DMS 273 treated with DMSO at 0.1 percent for 48 hours (cell line): ENCODE results near the gene ANKRD29.

Experiments
- DNase-seq: peaks from one replicate; lab custom pipeline; 2025; lab: John Stamatoyannopoulos, UW

Gene ANKRD29, protein sequence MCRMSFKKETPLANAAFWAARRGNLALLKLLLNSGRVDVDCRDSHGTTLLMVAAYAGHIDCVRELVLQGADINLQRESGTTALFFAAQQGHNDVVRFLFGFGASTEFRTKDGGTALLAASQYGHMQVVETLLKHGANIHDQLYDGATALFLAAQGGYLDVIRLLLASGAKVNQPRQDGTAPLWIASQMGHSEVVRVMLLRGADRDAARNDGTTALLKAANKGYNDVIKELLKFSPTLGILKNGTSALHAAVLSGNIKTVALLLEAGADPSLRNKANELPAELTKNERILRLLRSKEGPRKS

DNA sequence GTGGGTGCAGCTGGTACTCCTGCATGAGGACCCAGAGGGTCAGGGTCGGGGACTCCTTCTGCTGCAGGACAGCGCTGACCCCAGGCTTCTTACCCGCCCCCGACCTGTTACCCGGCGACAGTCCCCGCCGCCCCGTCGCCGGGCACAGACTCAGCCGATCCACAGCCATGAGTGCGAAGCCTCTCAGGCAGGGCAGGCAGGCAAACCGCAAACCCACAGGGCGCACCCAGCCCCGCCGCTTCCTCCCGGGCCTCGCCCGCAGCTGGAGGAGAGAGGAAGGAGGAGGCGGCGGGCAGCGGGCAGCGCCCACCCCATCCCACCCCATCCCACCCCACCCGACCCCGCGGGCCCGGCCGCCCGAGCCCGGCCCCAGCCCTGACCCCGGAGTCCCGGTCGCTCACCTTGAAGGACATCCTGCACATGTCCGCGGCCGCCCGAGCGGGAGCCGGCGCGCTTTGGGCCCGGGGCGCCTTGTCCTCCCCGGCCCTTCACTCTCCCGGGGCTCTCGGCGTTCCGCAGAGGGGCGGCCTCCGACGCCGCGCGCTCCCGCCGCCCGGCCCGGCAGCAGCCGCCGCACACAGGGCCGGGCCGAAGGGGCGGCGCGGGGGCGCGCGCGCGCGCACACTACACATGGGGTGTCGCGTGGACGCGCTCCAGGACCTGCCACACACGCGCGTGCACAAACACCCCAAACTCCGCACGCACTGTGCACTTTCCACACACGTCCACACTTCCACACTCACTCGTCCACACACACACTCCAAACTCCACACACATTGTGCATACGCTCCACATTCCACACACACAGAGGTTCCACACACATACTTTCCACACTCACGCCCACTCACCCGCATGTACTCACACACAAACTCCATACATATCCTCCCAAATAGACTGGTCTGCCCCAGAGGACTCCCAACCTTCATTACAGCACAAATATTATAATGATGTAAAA is at the start of gene ANKRD29:
Gene ANKRD29 (minus strand): TSS at position 603 of the 955 bp plus-strand sequence. CDS start 181 bp downstream, at position 422.
- DNase-seq: no peak

DNA sequence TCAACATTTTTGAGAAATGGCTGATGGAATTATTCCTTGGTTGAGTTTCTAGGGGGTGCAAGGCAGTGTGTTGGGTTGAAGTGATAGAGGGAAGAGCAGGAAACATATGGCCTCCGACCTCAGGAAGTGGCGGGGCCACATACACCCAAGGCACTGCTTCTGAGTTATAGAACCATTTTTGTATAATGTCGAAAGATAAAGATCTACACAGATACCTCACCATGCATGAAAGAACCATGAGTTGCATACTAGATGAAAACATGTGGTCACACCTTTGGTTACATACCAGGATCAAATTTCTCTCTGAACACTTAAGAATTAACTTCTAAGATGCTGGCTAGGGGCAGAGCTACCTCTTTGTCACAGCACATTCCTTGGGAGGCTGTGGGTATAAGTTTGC is 49.7 kb upstream of the ANKRD29 start:
- no peak for DNase-seq

DNA sequence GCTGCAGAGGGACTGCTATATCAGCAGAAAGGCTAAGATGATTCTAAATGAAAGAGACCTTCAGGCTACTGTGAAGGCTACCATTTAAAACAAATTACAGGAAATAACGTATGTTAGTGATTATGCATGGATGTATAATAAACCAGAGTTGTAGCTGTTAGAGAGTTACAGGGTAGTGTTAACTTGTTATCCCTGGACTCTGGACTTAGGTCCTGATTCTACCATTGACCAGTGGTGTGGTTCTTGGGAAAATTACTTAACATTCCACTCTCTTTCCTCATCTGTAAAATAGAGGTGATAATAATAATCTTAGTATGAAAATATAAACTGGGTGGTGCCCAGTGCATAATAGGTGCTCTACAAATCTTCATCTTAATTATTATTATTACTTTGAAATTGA is 48.7 kb upstream of the ANKRD29 start:
- no peak for DNase-seq

DNA sequence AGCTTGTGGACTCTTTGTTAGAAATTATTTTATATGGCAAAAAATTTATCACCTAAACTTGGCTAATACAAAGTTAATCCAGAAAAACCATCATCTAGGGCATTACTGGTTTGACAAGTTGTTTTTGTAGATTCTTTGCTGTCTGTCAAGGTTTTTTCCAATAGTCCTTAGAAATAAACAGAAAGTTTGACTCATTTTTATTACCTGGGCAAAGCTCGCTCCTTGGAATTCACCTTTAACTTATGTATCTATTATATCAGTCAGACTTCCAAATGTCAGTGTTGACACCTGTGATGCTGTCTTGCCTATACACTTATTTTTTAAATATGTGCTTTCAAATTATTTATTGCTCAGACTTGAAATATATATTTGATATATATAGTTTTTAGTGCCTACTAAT is 48.2 kb upstream of the ANKRD29 start:
- DNase-seq: no peak

DNA sequence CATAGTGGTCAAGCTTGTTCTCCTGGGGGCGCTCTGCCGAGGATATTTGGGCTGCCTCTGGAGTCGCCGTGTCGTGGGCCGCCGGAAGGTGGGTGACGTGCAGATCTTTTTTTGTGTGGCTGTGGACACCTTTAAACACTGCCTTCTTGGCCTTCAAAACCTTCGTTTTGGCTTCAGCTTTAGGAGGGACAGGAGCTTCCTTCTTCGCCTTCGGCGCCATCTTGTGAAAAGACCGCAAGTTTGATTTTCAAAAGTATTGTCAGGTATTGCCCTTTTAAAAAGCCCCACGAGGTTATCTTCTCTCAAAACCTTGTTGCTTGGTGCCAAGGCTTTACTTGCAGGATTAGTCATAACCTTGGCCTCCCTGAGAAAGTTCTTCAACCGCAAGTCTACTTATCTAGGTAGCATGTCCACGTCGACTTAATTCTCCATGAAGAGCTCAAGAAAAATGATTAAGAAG is 47.4 kb upstream of the ANKRD29 start:
- DNase-seq: no peak

DNA sequence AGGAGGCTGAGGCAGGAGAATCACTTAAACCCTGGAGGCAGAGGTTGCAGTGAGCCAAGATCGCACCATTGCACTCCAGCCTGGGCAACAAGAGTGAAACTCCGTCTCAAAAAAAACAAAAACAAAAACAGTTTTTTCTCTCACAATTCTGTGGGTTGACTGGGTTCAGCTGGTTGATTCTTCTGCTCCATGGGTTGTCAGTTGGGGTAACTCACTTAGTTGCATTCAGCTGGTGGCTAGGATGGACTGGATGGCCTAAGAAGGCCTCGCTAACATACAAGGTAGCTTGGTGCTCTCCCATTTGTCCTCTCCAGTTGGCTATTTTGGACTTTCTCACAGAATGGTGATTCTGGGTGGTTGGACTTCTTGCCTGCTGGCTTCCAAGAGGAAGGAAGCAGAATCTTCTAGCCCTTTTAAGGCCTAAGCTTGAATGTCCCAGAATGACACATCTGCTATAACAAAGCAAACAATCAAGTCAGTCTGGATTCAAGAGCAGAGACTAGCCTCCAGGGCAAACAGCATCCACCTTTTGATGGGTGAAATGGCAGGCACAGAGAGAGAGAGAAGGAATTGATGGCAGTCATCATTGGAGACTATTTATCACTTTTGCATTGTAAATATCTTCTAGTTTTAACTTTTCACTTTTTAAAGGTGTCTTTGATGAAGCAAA is 44.4 kb upstream of the ANKRD29 start:
- no peak for DNase-seq

DNA sequence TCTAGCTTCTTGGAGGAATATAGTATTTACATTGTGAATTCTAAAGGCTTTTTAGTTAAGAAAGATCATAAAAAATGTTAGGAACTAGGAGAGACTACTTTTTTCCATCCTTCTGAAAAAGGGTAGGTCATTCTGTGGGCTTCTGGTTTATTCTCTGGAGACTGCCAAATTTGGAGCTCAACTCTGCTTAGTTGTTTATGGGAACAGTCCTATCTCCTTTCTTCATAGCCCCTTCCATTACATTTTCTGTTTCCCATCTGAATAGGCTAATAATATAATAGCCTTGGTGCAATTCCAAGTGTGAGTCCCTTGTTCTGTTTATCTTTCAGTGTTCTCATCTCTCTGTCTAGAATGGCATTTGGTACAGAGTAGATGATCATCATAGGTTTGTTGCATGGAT is 42.1 kb upstream of the ANKRD29 start:
- DNase-seq: no peak

DNA sequence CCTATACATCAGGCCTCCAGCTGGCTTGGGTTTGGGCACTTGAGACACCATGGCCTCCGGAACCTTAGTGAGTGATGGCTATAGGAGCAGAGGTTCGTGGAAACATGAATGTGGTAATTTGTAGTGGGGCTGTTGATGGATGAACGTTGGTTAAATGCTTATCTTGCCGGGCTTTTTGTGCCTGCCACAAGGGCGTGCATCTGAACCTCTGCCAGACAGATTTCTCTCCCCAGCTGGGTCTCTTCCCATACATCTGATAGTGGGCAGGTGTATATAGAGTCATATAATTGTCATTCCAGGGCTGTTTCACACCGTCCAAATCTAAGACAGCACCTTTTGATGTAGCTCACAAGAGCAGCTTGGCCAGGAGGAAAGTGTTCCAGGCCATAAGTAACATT is 41.3 kb upstream of the ANKRD29 start:
- DNase-seq: no peak

DNA sequence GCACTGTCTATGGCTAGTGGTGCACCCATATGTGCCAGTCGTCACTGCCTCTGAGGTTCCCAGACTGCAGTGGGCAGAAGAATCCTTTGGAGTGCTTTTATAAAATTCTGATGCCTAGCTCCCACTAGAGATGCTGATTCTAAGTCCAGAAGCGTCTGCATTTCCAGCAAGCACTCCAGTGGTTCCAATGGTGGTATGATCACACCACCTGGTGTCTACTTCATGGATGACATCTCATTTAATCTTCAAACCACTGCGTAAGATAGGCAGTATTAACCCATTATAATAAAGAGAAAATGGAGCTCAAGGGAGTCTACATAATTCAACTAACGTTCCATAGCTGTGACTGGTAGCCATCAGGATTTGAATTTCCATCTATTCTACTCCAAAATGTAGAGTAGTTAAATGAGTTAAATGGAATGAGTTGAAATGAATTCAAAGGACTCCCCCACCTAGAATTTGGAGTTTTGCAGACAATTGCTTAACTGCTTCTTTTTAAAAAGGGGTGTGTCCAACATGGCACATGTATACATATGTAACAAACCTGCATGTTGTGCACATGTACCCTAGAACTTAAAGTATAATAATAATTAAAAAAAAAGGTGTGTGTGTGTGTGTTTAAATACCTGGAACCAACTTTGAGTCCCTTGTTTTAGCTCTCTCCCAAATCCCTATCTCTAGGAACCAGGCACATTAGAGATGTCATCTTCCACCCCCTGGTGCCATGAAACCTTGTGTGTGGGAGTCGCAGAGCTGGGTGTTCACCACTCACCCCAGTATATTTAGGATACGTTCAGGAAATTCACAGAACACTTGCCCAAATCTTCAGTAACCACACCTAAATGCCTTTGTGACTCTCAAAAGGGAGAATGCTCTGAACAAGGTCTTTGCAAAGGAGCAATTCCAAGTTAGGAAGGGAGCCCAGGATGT is 40.6 kb upstream of the ANKRD29 start:
- peak; percentile 8 for DNase-seq

DNA sequence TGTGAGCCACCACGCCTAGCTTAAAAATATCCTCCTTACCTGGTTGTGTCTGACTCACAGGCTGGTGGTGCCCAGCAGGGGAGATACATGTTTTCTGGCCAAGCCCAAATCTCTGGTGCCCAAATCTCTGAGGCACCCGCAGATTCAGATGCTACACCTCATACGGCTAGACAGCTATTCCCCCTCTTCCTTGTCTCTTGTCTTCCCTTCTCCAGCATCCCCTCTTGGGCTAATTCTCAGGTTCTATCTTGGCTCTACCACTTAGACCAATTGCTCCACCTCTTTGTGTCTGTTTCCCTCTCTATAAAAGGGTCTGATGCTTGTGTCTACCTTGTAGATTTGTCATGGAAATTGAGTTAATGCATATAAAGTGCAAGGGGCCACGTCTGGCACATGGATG is 39.9 kb upstream of the ANKRD29 start:
- no peak for DNase-seq

DNA sequence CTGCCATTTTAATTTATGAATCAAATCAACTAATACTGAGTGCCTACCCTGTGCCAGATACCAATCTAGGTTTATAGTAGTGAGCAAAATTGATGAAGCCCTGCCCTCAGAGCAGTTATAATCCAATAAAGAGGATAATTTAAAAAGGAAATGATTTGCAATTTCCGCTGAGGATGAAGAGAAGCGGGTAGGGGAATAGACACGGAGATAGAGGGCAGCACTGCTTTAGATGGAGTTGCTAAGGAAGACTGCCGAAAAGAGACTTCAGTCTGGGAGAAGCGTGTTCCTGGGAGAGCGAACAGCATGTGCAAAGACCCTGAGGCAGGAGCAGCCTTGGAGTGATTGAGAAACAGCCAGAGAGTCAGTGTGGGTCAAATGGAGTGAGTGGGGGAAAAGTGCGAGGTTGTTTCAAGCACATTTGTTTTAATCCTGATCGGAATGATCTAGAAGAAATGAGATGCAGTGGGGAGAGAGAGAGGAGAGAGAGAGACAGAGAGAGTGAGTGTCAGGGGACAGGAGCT is 38.9 kb upstream of the ANKRD29 start:
- no peak for DNase-seq

DNA sequence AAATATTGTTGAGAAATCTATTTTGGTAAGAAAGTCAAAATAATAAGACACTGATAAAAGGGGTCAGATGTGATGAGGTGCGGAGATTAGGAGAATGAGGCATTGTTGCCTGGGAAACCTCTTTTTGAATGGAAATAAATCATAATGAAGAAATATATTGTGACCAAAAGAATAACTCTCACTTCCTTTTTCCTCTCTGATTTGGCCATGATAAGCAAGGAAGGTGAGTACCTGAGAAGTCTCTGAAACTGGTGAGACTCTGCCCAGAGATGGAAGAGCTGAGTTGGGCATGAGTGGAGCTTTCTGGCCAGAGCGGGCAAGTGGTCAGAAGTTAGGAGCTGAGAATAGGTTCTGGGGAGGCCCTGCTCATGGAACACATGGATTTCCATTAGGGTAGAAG is 38.3 kb upstream of the ANKRD29 start:
- DNase-seq: no peak

DNA sequence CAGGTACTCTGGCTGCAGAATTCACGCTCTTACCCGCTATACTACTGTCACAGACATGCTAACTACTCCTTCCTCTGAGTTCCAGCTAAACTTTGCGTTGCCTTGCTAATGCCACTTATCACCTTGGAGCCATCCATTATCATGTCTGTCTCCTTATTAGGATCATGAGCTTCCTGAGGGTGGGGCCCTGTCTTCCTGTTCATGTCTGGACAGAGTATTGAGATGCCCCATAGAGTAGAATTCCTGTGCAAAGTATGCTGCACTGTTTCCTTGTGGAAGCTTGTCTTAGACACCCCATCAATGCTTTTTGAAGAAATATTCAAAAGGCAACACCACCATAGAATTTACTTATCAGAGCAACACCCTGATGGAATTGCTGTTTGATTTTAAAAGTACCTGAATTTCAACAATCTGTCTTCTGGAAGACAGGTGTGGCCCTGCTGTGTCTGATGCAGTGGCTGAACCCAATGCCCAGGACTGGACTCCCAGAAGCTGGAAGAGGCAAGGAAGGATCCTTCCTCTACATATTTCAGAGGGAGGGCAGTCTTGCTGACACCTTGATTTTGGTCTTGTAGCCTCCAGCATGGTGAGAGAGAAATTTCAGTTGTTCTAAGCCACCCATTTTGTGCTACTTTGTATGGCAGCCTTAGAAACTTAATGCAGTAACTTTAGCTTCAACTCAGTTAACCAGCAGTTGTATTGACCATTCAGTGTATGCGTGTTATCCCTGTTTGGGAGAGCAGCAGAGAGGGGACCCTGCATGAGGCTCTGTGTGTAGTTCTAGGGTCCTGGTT is 32.1 kb upstream of the ANKRD29 start:
- no peak for DNase-seq

DNA sequence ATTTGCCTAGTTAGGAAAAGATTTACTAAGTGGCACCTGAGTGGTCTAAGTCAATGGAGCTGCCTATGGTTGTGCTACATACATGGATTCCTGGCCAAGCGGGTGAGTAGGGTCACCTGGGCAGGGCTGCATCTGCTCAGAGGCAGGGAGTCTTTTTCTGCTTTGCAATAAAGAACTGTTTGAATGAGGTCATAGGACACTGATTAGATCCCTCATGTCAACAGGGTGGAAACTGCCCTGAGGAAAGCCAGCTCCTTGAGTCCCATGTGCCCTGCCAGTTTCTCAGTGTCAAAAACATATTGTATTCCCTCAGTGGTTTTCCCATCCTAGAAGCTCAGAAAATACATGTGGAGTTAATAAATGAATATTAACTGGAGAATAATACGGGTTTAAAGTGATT is 31.1 kb upstream of the ANKRD29 start:
- DNase-seq: no peak

DNA sequence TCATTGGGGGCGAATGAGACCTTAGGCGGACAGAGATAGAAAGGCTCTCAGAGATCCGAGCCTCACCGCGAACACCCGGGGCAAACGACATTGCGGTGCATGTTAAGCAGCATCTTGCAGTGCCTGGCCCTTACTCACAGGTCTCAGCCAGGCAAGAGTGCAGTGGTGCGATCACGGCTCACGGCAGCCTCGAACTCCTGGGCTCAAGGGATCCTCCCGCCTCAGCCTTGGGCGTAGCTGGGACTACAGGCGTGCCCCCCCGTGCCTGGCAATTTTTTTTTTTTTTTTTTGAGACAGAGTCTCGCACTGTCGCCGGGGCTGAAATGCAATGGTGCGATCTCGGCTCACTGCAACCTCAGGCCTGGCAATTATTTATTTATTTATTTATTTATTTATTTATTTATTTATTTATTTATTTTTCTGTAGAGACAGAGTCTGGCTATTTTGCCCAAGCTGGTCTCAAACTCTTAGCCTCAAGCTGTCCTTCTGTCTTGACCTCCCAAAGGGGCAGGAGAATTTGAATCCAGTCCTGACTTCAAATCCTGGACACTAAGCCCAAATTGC is 27.9 kb upstream of the ANKRD29 start:
- no peak for DNase-seq

DNA sequence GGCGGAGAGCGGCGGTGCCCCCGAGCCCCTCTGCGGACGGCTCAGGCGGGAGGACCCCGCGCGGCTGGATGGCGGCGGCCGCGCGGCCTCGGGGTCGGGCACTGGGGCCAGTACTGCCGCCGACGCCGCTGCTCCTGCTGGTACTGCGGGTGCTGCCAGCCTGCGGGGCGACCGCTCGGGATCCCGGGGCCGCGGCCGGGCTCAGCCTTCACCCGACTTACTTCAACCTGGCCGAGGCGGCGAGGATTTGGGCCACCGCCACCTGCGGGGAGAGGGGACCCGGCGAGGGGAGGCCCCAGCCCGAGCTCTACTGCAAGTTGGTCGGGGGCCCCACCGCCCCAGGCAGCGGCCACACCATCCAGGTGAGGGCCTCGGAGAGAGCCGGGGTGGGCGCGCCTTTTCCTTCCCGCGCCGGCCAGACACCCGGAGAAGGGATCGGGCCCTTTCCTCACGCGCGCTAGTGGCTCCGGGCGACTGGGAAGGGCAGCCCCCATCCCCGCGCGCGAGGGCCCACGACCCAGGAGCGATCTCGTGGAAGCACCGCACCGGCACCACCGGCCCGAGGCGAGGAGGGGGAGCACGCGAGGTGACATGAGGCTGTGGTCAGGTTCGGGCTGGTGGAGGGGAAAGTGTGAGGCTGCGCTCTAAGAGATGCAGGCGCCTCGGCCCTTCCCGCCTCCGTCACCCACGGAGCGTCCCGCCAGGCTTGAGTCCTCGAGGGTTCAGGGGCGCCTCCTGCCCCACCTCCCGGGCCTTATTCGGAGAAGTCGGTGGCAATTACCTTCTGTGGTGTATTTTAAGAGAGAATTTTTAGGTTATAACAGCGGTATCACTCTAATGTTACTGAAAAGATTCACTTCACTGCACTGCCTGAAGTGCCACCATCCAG is 27.1 kb upstream of the ANKRD29 start:
- DNase-seq: no peak

DNA sequence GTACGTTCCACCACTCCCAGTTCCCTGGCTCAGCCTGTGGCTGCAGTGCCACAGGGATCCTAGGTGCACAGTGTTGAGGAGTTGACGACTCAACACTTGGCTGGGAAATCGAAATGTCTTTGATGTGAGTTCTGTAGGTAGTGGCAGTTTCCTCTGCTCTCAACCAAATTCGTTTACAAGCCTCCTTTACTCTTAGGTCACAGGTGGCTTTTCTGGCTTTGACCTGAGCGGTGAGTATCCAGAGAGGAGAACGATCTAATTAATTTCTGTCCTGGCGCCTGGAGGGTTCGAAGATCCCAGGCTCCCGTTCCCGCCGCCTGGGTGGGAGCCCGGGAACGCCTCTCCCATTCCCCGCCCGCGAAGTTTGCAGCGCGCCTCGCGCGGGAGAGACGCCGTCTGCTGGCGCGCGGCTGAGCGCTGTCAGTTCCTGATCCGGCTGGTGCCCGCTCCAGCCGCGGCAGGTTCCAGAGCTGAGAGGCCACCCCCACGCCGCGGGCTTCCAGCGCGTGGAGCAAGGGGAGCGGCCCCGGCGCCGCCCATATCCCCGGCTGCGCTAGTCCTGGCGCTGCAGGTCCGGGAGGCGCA is 26.4 kb upstream of the ANKRD29 start, which contains the start of gene LAMA3:
Gene LAMA3 (plus strand): TSS at position 423 of the 585 bp plus-strand sequence. CDS start 231 bp downstream, outside the sequence.
- DNase-seq: peak; percentile 42

DNA sequence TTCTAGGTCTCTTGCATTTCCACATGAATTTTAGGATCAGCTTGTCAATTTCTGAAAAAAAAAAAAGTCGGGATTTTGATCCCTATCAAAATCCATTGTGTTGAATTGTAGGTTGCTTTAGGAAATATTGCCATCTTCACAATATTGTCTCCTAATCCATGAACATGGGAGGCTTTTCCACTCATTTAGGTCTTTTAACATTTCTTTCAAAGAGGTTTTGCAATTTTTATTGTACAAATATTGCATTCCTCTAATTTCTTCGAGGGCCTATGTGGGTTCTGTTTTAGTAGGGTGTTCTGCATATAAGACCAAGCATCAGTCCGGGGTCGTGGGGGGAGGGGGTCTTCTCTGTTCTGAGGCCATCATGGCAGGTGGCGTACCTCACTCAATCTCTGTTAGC is 25.8 kb upstream of the ANKRD29 start:
- no peak for DNase-seq
